ENCODE results near the gene CYP2C19. TPM values are rescaled to one million over a fixed set of nuclear protein-coding genes. Genes with fewer than 3 reads are reported as not detected.

CYP2C19 gene
- total RNA-seq, 2 donors from 2014 or later = 0.78 TPM; not detected in 1

- H3K27ac ChIP-seq = no peak overlapping the region
- H3K27me3 ChIP-seq = no peaks in the 10 kb centered on the region
- TF ChIP-seq POLR2A (IDR thresholded peaks at IDR 0.05) (no peak), CTCF (IDR thresholded peaks at IDR 0.05) (no peak)
- H3K4me3 ChIP-seq = no peak overlapping the region
- peaks cover 0 to 5% (median 0%) of the 10 kb centered on the region in 3 donors for H3K9me3 ChIP-seq
- intact Hi-C loops (cut with DNase I) = no loop called here
- H3K4me1 ChIP-seq = no peaks in the 10 kb centered on the region
- no peak for ATAC-seq
- H3K36me3 ChIP-seq (replicated peaks in 1 of 2; ENCODE audit: insufficient read depth in 1 of 2, low read depth in 2 of 2) = no peaks in the 10 kb centered on the region
- no peak for DNase-seq
- 10 to 32% methylated on average over 3 to 4 of the region's 4 CpGs for WGBS, 2 donors
Observed at GRCh38 chr10:94858005-94858404, 95.5 kb downstream of the CYP2C19 start.

GRCh38 chr10:94859086-94859485 is 96.6 kb downstream of the CYP2C19 start:
- intact Hi-C loops (cut with DNase I) = no loop called here
- DNase-seq = no peak
- H3K27ac ChIP-seq = no peak overlapping the region
- no peaks in the 10 kb centered on the region for H3K4me1 ChIP-seq
- no peaks in the 10 kb centered on the region for H3K36me3 ChIP-seq (replicated peaks in 1 of 2; ENCODE audit: insufficient read depth in 1 of 2, low read depth in 2 of 2)
- no peak overlapping the region for H3K4me3 ChIP-seq
- no peak for TF ChIP-seq POLR2A (IDR thresholded peaks at IDR 0.05)
- no peak for TF ChIP-seq CTCF (IDR thresholded peaks at IDR 0.05)
- H3K27me3 ChIP-seq = no peaks in the 10 kb centered on the region
- H3K9me3 ChIP-seq = peaks cover 0 to 5% (median 0%) of the 10 kb centered on the region in 3 donors
- no peak for ATAC-seq
- 80 to 81% methylated on average over 3 of the region's 3 CpGs for WGBS, 2 donors

- no peaks in the 10 kb centered on the region for H3K9me3 ChIP-seq
- H3K27ac ChIP-seq = no peak overlapping the region
- no peak for ATAC-seq
- H3K4me3 ChIP-seq = no peak overlapping the region
- TF ChIP-seq POLR2A (IDR thresholded peaks at IDR 0.05) = no peak
- no peak for TF ChIP-seq CTCF (IDR thresholded peaks at IDR 0.05)
- WGBS, 2 donors = 56 to 61% methylated on average over 1 of the region's 1 CpG
- DNase-seq = no peak
- intact Hi-C loops (cut with DNase I) = no loop called here
- H3K27me3 ChIP-seq = no peaks in the 10 kb centered on the region
- H3K36me3 ChIP-seq (replicated peaks in 1 of 2; ENCODE audit: insufficient read depth in 1 of 2, low read depth in 2 of 2) = no peaks in the 10 kb centered on the region
- H3K4me1 ChIP-seq = no peaks in the 10 kb centered on the region
Observed at GRCh38 chr10:94878649-94879048, 116.2 kb downstream of the CYP2C19 start.

- Histone ChIP-seq H3K27me3 (no peaks in the 10 kb centered on the region), H3K4me1 (no peaks in the 10 kb centered on the region), H3K36me3 (replicated peaks in 1 of 2; ENCODE audit: insufficient read depth in 1 of 2, low read depth in 2 of 2) (no peaks in the 10 kb centered on the region), H3K9me3 (no peaks in the 10 kb centered on the region), H3K27ac (no peak overlapping the region), H3K4me3 (no peak overlapping the region)
- DNase-seq (no peak), ATAC-seq (no peak)
- no peak for TF ChIP-seq CTCF (IDR thresholded peaks at IDR 0.05)
- intact Hi-C loops (cut with DNase I) = no loop called here
- WGBS, 2 donors = 73 to 75% methylated on average over 1 of the region's 1 CpG
Observed at GRCh38 chr10:94879214-94879613, 116.7 kb downstream of the CYP2C19 start.

- DNase-seq (no peak), ATAC-seq (no peak)
- H3K36me3 ChIP-seq (replicated peaks in 1 of 2; ENCODE audit: insufficient read depth in 1 of 2, low read depth in 2 of 2) = no peaks in the 10 kb centered on the region
- H3K9me3 ChIP-seq = no peaks in the 10 kb centered on the region
- no peak overlapping the region for H3K27ac ChIP-seq
- H3K4me3 ChIP-seq = no peak overlapping the region
- no peak for TF ChIP-seq CTCF (IDR thresholded peaks at IDR 0.05)
- TF ChIP-seq POLR2A (IDR thresholded peaks at IDR 0.05) = no peak
- no peaks in the 10 kb centered on the region for H3K27me3 ChIP-seq
- intact Hi-C loops (cut with DNase I) = no loop called here
- H3K4me1 ChIP-seq = no peaks in the 10 kb centered on the region
- WGBS, 2 donors = 59 to 71% methylated on average over 3 of the region's 3 CpGs
Observed at GRCh38 chr10:94889123-94889522, 126.6 kb downstream of the CYP2C19 start.
